HG03457 (cell line): ENCODE measurements around the gene FST.

ENCODE experiments used
- ATAC-seq: cut with Tn5 transposase; IDR thresholded peaks from one replicate; pipeline ENCODE4 v1.9.1; 2021; ENCODE audit warnings: moderate number of reproducible peaks; ENCODE audit not compliant: unreplicated experiment

The FST gene

DNA sequence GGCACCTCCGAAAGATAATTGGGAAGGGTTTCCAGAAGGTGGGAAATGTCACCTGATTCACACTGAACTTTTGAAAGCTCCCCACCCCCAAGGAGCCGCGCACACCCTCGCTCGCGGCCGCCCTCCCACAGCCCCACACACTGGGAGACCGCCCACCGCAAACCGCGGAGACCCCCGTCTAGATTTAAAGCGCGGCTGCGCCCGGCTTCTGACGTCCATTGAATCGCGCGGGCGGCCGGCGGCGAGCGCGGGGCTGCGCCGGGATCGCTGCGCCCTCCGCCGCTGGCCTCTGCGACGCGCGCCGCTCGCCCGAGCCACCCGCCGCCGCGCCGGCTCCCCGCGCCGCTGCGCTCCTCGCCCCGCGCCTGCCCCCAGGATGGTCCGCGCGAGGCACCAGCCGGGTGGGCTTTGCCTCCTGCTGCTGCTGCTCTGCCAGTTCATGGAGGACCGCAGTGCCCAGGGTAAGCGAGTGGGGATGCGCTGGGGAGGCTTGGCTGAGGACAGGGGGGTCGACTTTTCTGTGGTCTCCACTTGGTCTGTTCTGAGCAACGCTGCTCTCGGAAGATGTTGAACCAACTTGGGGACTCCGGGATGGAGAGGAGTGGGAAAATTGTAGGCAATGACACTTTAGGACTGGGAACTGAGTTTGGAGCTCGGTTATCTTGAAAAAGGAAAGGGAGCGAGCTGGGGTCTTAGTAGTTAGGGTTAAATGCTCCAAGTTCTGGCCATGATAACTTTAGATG is at the start of gene FST:
Gene FST, plus strand, starts transcription at position 214 of the 743 bp plus-strand sequence. Its CDS starts 163 bp downstream, at position 377.
- no peak for ATAC-seq

- no peak for ATAC-seq
Measured at GRCh38 chr5:53431665-53432064, 48.8 kb upstream of the FST start.

GRCh38 chr5:53433026-53433425 is 47.4 kb upstream of the FST start:
- ATAC-seq = no peak

DNA sequence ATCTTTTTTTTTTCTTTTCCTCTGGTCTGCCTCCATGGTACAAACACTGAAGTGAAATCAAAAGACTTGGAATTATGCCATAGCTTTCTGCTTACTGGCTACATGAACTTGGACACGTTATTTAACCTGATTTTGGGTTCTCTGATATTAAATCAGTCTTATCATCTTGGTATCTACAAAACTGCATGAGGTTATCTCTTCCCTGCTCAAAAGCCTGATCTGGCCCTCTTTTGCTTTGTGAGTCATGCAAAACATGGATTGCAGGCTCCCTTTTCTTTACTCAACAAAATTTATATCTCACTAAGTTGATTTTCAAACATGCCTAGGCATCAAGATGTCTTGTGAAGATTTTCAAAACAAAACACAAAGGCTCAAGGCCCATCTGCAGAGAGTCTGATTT is 45.9 kb upstream of the FST start:
- no peak for ATAC-seq

- no peak for ATAC-seq
Measured at GRCh38 chr5:53436480-53437191, 43.8 kb upstream of the FST start.

DNA sequence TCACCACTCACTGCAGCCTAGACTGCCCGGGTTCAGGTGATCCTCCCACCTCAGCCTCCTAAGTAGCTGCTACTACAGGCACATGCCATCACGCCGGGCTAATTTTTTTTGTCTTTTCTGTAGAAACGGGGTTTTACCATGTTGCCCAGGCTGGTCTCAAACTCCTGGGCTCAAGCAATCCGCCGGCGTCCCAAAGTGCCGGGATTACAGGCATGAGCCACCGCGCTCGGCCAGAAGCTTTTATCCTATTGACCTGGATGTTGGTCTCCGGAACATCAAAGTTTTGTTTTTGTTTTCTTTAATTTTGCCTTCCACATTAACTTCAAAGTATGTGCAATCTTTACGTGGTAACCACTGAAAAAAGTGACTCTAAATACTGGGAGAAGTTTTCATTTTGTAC is 42.4 kb upstream of the FST start:
- no peak for ATAC-seq

GRCh38 chr5:53438486-53439472 is 41.6 kb upstream of the FST start:
- ATAC-seq = no peak

GRCh38 chr5:53442961-53443360 is 37.5 kb upstream of the FST start:
- ATAC-seq = no peak

GRCh38 chr5:53445569-53445968 is 34.9 kb upstream of the FST start:
- no peak for ATAC-seq

- ATAC-seq = no peak
Measured at GRCh38 chr5:53446908-53447307, 33.5 kb upstream of the FST start.

- ATAC-seq = no peak
Measured at GRCh38 chr5:53448851-53449250, 31.6 kb upstream of the FST start.

DNA sequence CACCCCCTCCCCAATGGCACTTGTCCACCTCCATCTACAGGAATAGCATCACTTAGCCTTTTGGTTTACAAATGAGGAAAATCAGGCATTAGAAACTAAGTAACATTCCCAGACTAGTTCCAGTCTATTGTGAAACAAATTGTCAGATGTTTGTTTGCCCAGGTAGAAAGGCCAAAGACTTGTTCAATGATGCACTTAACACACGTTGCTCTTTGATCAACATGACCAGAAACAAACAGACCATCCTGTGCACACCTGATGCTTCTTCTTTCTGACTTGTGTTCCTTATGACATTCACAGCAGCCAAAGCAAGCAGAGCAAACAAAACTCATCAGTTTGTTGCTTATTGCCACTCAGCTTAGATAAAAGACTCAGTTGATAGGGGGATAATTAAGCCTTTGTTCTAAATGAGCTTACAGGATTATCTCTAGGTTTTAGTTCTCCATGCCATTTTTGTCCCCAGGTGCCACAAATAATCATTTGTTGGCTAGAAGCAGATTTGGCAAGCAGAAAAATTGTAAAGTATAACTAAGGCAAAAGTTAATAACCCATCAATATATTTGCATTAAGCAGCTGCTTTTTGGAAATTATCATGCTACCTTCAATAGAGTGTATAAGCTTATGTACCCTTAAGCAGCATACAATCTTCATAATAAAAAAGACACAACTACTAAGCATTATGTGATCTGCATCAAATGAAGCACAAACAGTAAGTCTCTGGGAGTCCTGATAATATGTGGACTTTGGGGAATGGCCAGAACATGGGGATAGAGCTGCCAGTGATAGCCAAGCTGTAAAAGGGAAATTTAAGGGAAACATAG is 26.3 kb upstream of the FST start:
- ATAC-seq = no peak

- ATAC-seq = no peak
Measured at GRCh38 chr5:53454719-53455000, 25.8 kb upstream of the FST start.

DNA sequence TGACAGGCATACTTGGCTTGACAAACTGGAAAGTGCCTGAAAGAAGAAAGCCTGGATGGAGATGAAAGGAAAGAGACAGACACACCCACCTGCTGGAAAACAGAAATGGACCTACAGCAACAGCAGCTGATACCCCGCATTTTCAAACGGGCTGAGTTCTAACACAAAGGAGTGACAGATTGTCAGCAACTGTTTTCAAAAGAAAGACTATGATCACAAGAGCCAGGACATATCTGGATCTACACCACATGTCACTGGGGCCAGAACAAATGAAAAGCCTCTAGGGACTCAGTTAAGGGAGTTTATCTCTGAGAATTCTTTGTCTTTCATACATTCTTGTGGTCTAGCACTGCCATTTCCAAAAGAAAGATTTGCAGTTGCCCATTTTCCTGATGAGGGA is 24.1 kb upstream of the FST start:
- ATAC-seq = no peak

GRCh38 chr5:53463909-53464621 is 16.4 kb upstream of the FST start:
- no peak for ATAC-seq

DNA sequence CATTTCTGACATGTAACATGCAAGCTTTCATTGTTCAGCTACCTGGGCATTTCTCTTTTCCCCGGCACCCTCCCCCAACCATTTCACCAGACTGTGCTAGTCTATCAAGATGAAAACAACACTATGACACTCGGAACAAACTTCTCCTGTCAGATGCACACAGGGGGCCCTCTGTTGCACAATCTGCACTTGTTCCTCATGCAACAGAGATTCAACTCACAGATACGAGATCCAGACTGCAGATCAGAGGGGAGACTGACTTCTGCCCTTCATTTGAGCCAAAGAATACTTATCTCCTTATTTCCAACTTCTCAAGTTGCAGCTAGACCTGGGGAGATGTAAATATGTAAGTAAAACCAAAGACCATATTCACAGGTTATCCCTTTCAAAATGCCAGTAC is 15.7 kb upstream of the FST start:
- no peak for ATAC-seq

- no peak for ATAC-seq
Measured at GRCh38 chr5:53469946-53470687, 10.3 kb upstream of the FST start.

DNA sequence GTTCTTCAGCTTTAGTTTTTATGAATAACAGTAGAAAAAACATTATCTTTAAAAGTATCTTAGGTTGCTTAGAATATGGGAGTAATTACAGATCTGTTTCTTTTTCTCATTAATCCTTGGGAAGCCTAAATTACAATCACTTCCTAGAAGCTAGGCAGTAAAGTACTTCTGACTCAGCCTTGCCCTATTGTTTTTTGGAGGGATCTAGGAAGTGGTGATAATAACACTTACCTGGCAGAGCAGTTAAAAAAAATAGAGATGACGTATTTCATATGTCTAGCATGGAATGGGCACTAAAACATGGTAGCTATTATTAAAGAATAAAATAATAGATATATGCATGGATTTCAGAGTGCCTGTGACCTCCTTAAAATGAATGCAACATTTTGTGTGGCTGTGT is 8.2 kb upstream of the FST start:
- ATAC-seq = no peak

GRCh38 chr5:53472720-53473510 is 7.5 kb upstream of the FST start:
- ATAC-seq = no peak
